HEK293 (cell line): ENCODE data around the gene LTO1.
"Not testable (repeated sequence)": the region's sequence is repeated elsewhere in the genome, so short reads cannot be mapped to it uniquely, and the experiment has no call there.

ENCODE experiments used
- CTCF ChIA-PET: fragments of 350-600 bp; formaldehyde crosslinking; extraction: SDS; loops from one replicate; lab custom pipeline; 2021; ENCODE audit warnings: antibody characterized with exemption; lab: Yijun Ruan, JAX
- POLR2A ChIA-PET: fragments of 300-600 bp; formaldehyde crosslinking; extraction: SDS; loops from one replicate; lab custom pipeline; 2020; ENCODE audit warnings: antibody characterized with exemption, inconsistent platforms; lab: Yijun Ruan, JAX
- H3K27ac ChIP-seq: fragments of 200-500 bp; sonication (Bioruptor generic); 2 replicates; pipeline ENCODE4 v1.5.1; 2014; ENCODE audit warnings: low read depth, low read length, control low read depth, inconsistent platforms; ENCODE audit errors: extremely low read depth
- H3K36me3 ChIP-seq, 2 experiments: fragments of 200-500 bp in 1 of 2; sonication (Bioruptor generic) in 1 of 2; 1 replicate in 1 of 2; 2 replicates in 1 of 2; pipeline ENCODE4 v1.5.1; 2014 to 2017; ENCODE audit warnings: inconsistent platforms in 2 of 2, low read length in 2 of 2; ENCODE audit not compliant: control insufficient read depth in 2 of 2, insufficient read depth in 1 of 2
- H3K4me1 ChIP-seq: fragments of 200-500 bp; sonication (Bioruptor generic); 2 replicates; pipeline ENCODE4 v1.5.1; 2014; ENCODE audit warnings: mild to moderate bottlenecking, low read length, inconsistent platforms; ENCODE audit not compliant: control insufficient read depth, insufficient read depth
- H3K4me3 ChIP-seq: 2 replicates; pipeline ENCODE4 v1.5.1; 2011; ENCODE audit warnings: low read depth, mild to moderate bottlenecking, control low read depth, low read length, moderate library complexity
- H3K9me3 ChIP-seq: fragments of 200-500 bp; sonication (Bioruptor generic); 2 replicates; pipeline ENCODE4 v1.5.1; 2014; ENCODE audit warnings: low read depth, low read length, inconsistent platforms; ENCODE audit not compliant: control insufficient read depth, insufficient read depth
- BCL11A ChIP-seq: fragments of 450-650 bp; formaldehyde crosslinking; IDR thresholded peaks from 2 replicates; pipeline ENCODE4 v1.5.1; 2016; ENCODE audit warnings: low read depth, missing biosample characterization, missing genetic modification characterization
- CTCF ChIP-seq: fragments of 450-650 bp; formaldehyde crosslinking; IDR thresholded peaks from 2 replicates; pipeline ENCODE4 v1.5.1; 2016; ENCODE audit warnings: missing biosample characterization, missing genetic modification characterization
- HOXD13 ChIP-seq: sonication (generic); formaldehyde crosslinking; IDR thresholded peaks from 2 replicates; pipeline ENCODE4 v1.8.0; 2022; ENCODE audit warnings: missing genetic modification reagents, borderline replicate concordance
- KLF16 ChIP-seq: fragments of 450-650 bp; formaldehyde crosslinking; IDR thresholded peaks from 2 replicates; pipeline ENCODE4 v1.5.1; 2017; ENCODE audit warnings: missing biosample characterization, missing genetic modification characterization
- KLF7 ChIP-seq: fragments of 450-650 bp; formaldehyde crosslinking; IDR thresholded peaks from 2 replicates; pipeline ENCODE4 v1.5.1; 2016; ENCODE audit warnings: missing biosample characterization, missing genetic modification characterization, borderline replicate concordance
- ZBTB11 ChIP-seq: fragments of 450-650 bp; formaldehyde crosslinking; conservative IDR thresholded peaks from 2 replicates; pipeline ENCODE4 v1.5.1; 2016; ENCODE audit warnings: low read depth, missing biosample characterization, missing genetic modification characterization
- ZFP3 ChIP-seq: fragments of 450-650 bp; formaldehyde crosslinking; IDR thresholded peaks from 2 replicates; pipeline ENCODE4 v1.5.1; 2016; ENCODE audit warnings: low read depth, missing biosample characterization, missing genetic modification characterization
- ZNF133 ChIP-seq: fragments of 450-650 bp; formaldehyde crosslinking; IDR thresholded peaks from 2 replicates; pipeline ENCODE4 v1.5.1; 2016; ENCODE audit warnings: missing biosample characterization, missing genetic modification characterization
- ZNF146 ChIP-seq: fragments of 450-650 bp; formaldehyde crosslinking; IDR thresholded peaks from 2 replicates; pipeline ENCODE4 v1.5.1; 2016; ENCODE audit warnings: missing biosample characterization, missing genetic modification characterization
- ZNF169 ChIP-seq: fragments of 450-650 bp; formaldehyde crosslinking; IDR thresholded peaks from 2 replicates; pipeline ENCODE4 v1.5.1; 2016; ENCODE audit warnings: missing biosample characterization, missing genetic modification characterization
- ZNF202 ChIP-seq: fragments of 450-650 bp; formaldehyde crosslinking; IDR thresholded peaks from 2 replicates; pipeline ENCODE4 v1.5.1; 2016; ENCODE audit warnings: missing biosample characterization, missing genetic modification characterization, borderline replicate concordance
- ZNF214 ChIP-seq: fragments of 450-650 bp; formaldehyde crosslinking; IDR thresholded peaks from 2 replicates; pipeline ENCODE4 v1.5.1; 2017; ENCODE audit warnings: missing biosample characterization, mild to moderate bottlenecking, missing genetic modification characterization, borderline replicate concordance
- ZNF248 ChIP-seq: fragments of 450-650 bp; formaldehyde crosslinking; IDR thresholded peaks from 2 replicates; pipeline ENCODE4 v1.5.1; 2017; ENCODE audit warnings: missing biosample characterization, missing genetic modification characterization
- ZNF48 ChIP-seq: fragments of 450-650 bp; formaldehyde crosslinking; IDR thresholded peaks from 2 replicates; pipeline ENCODE4 v1.5.1; 2016; ENCODE audit warnings: missing biosample characterization, missing genetic modification characterization
- ZNF585B ChIP-seq: fragments of 450-650 bp; formaldehyde crosslinking; IDR thresholded peaks from 2 replicates; pipeline ENCODE4 v1.5.1; 2016; ENCODE audit warnings: missing biosample characterization, missing genetic modification characterization
- ZNF621 ChIP-seq: fragments of 450-650 bp; formaldehyde crosslinking; IDR thresholded peaks from 2 replicates; pipeline ENCODE4 v1.5.1; 2017; ENCODE audit warnings: missing biosample characterization, missing genetic modification characterization
- ZNF654 ChIP-seq: fragments of 450-650 bp; formaldehyde crosslinking; IDR thresholded peaks from 2 replicates; pipeline ENCODE4 v1.5.1; 2016; ENCODE audit warnings: low read depth, missing biosample characterization, missing genetic modification characterization
- ZNF707 ChIP-seq: fragments of 450-650 bp; formaldehyde crosslinking; IDR thresholded peaks from 2 replicates; pipeline ENCODE4 v1.5.1; 2016; ENCODE audit warnings: missing biosample characterization, missing genetic modification characterization
- ZNF830 ChIP-seq: fragments of 450-650 bp; IDR thresholded peaks from 2 replicates; pipeline ENCODE4 v1.5.0; 2018; ENCODE audit warnings: missing biosample characterization, missing genetic modification characterization, low read depth, mild to moderate bottlenecking, moderate library complexity
- ZXDB ChIP-seq: fragments of 450-650 bp; formaldehyde crosslinking; IDR thresholded peaks from 2 replicates; pipeline ENCODE4 v1.5.1; 2016; ENCODE audit warnings: missing biosample characterization, missing genetic modification characterization
- TF ChIP-seq, protein P1 (sequence below): fragments of 450-650 bp; formaldehyde crosslinking; IDR thresholded peaks from 2 replicates; pipeline ENCODE4 v1.5.1; 2016; ENCODE audit warnings: missing biosample characterization, missing genetic modification characterization
- TF ChIP-seq, protein P2 (sequence below): fragments of 450-650 bp; formaldehyde crosslinking; IDR thresholded peaks from 2 replicates; pipeline ENCODE4 v1.5.1; 2016; ENCODE audit warnings: missing biosample characterization, missing genetic modification characterization

LTO1 gene

GRCh38 chr11:69689484-69690319, 14.5 kb upstream of the LTO1 start:
- ChIA-PET CTCF (interaction anchor here (0.6 kb wide), 1 partner anchor 175 kb away, joined by 4 read pairs; no protein-coding TSS in a partner anchor), POLR2A (interaction anchor here (0.7 kb wide), 1 partner anchor 496 kb away, joined by 4 read pairs; no protein-coding TSS in a partner anchor)
- Histone ChIP-seq H3K4me1 (no peaks in the 10 kb centered on the region), H3K9me3 (no peaks in the 10 kb centered on the region), H3K4me3 (no peak overlapping the region), H3K36me3 (no peaks in the 10 kb centered on the region), H3K27ac (no peak overlapping the region)
- TF ChIP-seq, protein P1, sequence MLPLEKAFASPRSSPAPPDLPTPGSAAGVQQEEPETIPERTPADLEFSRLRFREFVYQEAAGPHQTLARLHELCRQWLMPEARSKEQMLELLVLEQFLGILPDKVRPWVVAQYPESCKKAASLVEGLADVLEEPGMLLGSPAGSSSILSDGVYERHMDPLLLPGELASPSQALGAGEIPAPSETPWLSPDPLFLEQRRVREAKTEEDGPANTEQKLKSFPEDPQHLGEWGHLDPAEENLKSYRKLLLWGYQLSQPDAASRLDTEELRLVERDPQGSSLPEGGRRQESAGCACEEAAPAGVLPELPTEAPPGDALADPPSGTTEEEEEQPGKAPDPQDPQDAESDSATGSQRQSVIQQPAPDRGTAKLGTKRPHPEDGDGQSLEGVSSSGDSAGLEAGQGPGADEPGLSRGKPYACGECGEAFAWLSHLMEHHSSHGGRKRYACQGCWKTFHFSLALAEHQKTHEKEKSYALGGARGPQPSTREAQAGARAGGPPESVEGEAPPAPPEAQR (tag by site-specific recombination), result no peak
- TF ChIP-seq ZNF133, result no peak
- TF ChIP-seq ZNF621, result no peak
- TF ChIP-seq ZFP3 (tag by site-specific recombination), result no peak
- TF ChIP-seq ZNF830 (tag by site-specific recombination), result no peak
- TF ChIP-seq ZBTB11 (tag by site-specific recombination), result no peak
- TF ChIP-seq BCL11A, result no peak

DNA sequence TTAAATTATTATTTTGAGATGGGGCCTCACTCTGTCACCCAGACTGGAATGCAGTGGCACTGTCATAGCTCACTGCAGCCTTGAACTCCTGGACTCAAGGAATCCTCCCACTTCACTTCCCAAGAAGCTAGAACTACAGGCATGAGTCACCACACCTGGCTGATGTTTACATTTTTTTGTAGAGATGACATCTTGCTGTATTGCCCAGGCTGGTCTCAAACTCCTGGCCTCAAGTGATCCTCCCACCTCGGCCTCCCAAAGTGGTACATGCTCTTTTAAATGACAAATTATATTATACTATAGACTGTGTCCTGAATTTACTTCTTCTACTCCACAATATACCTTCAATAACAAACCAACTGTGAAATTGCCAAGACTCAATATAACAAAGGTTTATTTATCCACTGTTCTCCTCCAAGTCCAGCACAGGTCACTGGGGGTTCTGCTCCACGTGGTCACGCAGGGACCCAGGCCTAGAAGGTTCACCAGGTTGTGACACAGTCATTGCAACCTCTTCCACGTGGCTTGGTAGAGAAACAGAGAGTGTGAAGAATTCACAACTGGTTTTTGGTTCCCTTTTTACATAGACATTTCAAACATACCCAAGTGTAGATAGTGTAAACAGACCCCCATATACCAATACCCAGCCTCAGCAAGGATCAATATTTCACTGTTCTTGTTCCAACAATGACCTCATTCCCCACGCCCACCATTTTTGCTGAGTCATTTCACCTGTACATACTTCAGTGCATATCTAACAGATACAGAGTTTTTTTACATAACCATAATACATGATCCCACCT, 13.0 kb upstream of the LTO1 start:
- H3K36me3 ChIP-seq, POLR2A ChIA-PET, H3K4me3 ChIP-seq, H3K4me1 ChIP-seq, H3K9me3 ChIP-seq, H3K27ac ChIP-seq: not testable (repeated sequence)
- CTCF ChIA-PET, result interaction anchor here (2.2 kb wide), 1 partner anchor 113 kb away, joined by 6 read pairs; no protein-coding TSS in a partner anchor

- H3K27ac ChIP-seq, result no peak overlapping the region
- POLR2A ChIA-PET, result interaction anchor here (0.5 kb wide), 1 partner anchor 12 kb away, joined by 3 read pairs; no protein-coding TSS in a partner anchor
- CTCF ChIA-PET, result interaction anchor here (0.7 to 2.8 kb wide), 6 partner anchors 12 to 510 kb away, joined by 3 to 20 read pairs (median 5); no protein-coding TSS in a partner anchor
- no peak for TF ChIP-seq ZNF48
- no peak for TF ChIP-seq ZNF585B (tag by site-specific recombination)
- no peak for TF ChIP-seq CTCF (tag by site-specific recombination)
- no peak for TF ChIP-seq ZXDB (tag by site-specific recombination)
- TF ChIP-seq ZNF214 (tag by site-specific recombination), result no peak
- no peak for TF ChIP-seq ZNF707 (tag by site-specific recombination)
- no peak for TF ChIP-seq ZNF248 (tag by site-specific recombination)
- TF ChIP-seq KLF16 (tag by site-specific recombination), result no peak
- no peak for TF ChIP-seq ZFP3 (tag by site-specific recombination)
- no peak for TF ChIP-seq HOXD13
- TF ChIP-seq ZNF169 (tag by site-specific recombination), result no peak
- TF ChIP-seq ZNF202 (tag by site-specific recombination), result no peak
- TF ChIP-seq, protein P2, sequence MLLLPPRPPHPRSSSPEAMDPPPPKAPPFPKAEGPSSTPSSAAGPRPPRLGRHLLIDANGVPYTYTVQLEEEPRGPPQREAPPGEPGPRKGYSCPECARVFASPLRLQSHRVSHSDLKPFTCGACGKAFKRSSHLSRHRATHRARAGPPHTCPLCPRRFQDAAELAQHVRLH (tag by site-specific recombination), result no peak
- no peak for TF ChIP-seq ZNF146 (tag by site-specific recombination)
- no peak for TF ChIP-seq ZNF654 (tag by site-specific recombination)
- no peak for TF ChIP-seq KLF7 (tag by site-specific recombination)
These were observed 11.7 kb upstream of the LTO1 start for GRCh38 chr11:69686856-69687255.

More at GRCh38 chr11:69686856-69687255, 11.7 kb upstream of the LTO1 start:
- Histone ChIP-seq H3K4me1 (no peaks in the 10 kb centered on the region), H3K36me3 (no peaks in the 10 kb centered on the region), H3K4me3 (no peak overlapping the region), H3K9me3 (no peaks in the 10 kb centered on the region)
